Measurements from ENCODE around the gene AGBL4.

- TF ChIP-seq ZBTB8A (CRISPR knock-in tag; IDR thresholded peaks at IDR 0.05; ENCODE audit: borderline replicate concordance, low read depth) (no peak), RAD21 (CRISPR knock-in tag; IDR thresholded peaks at IDR 0.05) (no peak), PRDM4 (CRISPR knock-in tag; IDR thresholded peaks at IDR 0.05; ENCODE audit: borderline replicate concordance) (no peak), CTCF (CRISPR knock-in tag; IDR thresholded peaks at IDR 0.05) (no peak), PATZ1 (CRISPR knock-in tag; IDR thresholded peaks at IDR 0.05) (no peak), ATF6 (CRISPR knock-in tag; conservative IDR thresholded peaks at IDR 0.05) (no peak), ZNF260 (CRISPR knock-in tag; IDR thresholded peaks at IDR 0.05; ENCODE audit: borderline replicate concordance, low read depth) (no peak), ZNF274 (CRISPR knock-in tag; IDR thresholded peaks at IDR 0.05) (no peak), ZNF761 (CRISPR knock-in tag; conservative IDR thresholded peaks at IDR 0.05) (no peak), FOXP1 (IDR thresholded peaks at IDR 0.05) (no peak), FOXP1 (CRISPR knock-in tag; IDR thresholded peaks at IDR 0.05) (no peak), THYN1 (CRISPR knock-in tag; IDR thresholded peaks at IDR 0.05; ENCODE audit: borderline replicate concordance, low read depth) (no peak), SATB2 (CRISPR knock-in tag; IDR thresholded peaks at IDR 0.05) (no peak)
Measured at GRCh38 chr1:48527051-48527450, 1496.7 kb downstream of the AGBL4 start.
